ENCODE results near the gene PHLDA1. TPM values are rescaled to one million over a fixed set of nuclear protein-coding genes. Genes with fewer than 3 reads are reported as not detected.

Gene PHLDA1
- polyA plus RNA-seq, 4 donors: 39.8 to 46.6 (median 43.0) TPM

GRCh38 chr12:76038176-76038575 is 6.6 kb upstream of the PHLDA1 start:
- no peak for DNase-seq (ENCODE audit: low read depth in 4 of 4, low spot score in 3 of 4)

DNA sequence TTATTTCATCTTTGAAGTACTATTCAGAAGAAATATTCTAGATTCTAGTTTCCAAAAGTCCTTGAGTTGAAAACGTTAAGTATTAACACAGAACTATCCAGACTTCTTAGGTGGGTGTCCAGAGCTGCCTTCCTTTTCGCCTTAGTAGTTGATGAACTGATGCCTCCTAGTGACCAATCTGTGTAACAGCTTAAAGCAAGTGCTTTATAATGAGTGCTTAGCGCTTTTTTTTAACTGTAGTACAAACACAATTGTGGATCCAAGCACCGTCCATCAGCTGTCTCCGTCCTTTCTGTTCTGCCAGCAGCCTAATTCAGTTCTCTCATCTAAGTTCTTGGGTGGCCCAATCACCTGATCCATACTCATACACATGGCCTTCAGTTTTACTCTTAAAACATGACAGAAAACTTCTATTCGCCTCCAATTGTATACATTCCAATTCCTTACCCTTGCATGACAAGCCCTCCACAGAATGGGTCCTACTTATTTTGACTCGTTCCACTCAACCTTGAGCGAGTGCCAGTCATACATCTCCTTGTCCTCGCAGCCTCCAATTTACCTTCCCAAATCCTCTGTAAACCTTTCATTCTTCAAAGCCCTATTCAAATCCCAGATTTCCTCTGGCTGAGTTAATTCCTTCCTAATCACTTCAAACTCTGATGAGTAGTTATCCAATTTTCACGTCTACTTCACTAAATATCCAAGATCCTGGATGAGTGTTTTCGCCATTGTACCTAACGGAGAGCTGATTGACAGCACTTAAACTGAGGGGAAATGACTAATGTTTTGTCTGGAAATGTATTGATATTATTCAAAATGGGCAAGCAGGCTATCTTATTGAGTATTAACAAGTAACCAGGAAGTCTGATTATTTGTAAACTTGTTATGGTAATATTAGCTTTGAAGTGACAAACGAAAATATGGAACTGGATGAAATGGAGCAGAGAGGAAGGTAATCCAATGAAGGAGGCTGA is 5.8 kb upstream of the PHLDA1 start:
- DNase-seq (ENCODE audit: low read depth in 4 of 4, low spot score in 3 of 4): no peak

GRCh38 chr12:76035045-76035444 is 3.5 kb upstream of the PHLDA1 start:
- DNase-seq (ENCODE audit: low read depth in 4 of 4, low spot score in 3 of 4): no peak

DNA sequence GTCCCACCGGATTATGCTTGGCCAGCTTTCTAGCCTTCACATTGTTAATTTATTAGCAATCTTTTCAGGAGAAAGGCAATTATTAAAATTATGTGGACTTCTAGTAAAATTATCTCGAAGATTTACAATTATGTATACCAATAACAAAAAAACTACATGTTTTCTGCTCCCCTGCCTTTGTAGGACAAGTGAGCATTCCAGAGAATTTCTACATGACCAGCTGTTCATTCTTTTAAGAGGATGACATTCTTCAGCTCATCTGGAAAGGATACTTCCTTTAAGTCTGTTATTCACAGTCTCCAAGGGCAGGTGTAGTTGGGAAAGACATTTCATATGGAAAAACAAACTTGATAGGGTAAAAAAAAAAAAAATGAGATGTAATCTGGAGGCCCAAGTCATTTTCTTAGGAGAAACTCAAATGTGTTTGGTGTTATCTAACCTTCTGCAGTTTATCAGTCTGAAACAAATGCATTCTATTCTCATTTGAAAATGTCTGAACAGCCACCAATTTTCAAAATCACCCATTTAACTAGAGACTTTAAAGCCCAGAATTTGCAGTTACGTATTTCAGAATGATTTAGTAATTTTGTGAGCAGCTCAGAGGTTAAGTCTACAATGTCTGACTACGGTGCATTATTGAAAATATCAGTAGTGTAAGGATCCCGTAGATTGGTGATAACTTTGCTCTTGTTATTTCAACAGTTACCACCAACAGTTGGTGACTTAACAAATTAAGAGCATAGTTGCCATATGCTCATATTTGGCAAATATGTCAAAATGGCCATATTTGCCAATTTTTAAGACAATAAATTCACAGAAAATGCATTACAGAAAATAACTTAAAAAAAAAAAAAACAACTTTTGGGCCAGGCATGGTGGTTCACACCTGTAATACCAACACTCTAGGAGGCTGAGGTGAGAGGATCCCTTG is 1.8 kb upstream of the PHLDA1 start:
- DNase-seq (ENCODE audit: low read depth in 4 of 4, low spot score in 3 of 4): no peak

DNA sequence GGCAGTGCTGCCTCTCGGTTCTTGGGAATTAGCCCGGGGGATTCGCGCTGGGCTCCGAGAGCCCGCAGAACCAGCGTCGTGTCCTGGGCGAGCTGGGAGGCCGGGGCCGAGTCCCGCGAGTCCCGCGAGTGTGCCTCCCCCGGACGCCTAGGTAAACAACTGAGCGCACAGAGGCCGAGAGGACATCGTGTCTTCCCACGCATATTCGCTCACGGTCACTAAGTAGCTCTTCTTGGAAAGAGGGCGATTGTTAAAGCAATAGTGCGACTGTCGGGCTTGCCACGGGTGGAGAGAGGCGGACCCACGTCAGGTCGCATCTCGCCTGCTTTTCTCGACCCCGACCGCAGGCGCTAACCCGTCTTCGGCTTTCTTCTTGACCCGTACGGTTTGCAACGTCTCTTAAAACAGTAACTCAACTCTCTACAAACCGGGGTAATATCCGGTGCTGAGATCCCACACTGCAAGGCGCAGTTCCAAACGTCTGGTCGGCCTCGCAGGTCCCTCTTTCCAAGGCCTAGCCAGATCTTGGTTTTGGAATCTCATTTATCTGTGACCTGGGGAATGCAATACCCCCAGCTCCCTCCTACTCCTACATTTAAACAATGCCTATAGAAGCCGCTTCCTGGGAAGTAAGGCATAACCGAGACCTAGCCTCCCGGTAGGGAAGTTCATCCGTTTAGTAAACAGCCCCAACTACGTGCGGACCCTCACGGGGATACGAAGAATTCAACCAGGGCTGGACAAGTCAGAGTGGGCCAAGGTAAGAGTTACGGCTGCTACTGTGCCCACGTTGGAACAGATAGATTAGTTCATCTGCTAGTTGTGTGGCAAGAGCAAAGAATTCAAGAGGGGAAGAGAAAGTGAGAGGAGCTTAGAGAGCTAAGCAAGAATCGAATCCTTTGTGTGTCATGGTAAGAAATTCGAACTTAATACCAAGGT is 736 bp upstream of the PHLDA1 start:
- no peak for DNase-seq (ENCODE audit: low read depth in 4 of 4, low spot score in 3 of 4)

DNA sequence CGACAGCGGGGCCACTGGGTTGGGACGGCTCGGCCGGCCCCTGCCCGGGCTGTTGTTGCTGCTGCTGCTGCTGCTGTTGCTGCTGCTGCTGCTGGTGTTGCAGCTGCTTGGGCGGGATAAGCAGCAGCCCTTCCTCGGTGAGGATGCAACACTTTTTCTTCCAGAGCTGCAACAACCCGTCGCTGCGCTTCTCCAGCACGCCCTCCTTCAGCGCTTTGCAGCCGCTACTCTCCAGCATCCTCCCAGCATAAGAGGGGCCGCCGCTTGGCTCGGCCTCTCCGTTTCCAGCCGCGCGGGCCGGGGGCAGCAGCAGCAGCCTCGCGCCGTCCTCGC is 529 bp downstream of the PHLDA1 start:
- no peak for DNase-seq (ENCODE audit: low read depth in 4 of 4, low spot score in 3 of 4)

- DNase-seq (ENCODE audit: low read depth in 4 of 4, low spot score in 3 of 4): no peak
Observed at GRCh38 chr12:76030341-76031080, 1.1 kb downstream of the PHLDA1 start.

DNA sequence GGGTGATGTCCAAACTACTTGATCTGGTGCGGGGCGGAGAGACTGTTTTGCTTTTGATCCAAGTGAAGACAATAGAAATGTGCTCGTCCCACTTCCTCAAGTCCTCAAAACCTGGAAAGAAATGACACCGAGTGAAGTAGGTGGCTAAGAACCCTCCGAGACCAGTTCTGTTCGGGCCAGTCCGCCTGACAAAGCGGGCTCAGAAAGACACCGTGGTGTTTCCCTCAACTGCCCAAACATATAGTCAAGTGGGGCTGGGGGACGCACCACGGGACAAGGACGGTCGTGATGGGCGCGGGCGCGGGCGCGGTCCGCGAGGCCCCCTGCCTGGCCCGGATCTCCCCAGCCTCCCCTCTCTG is 1.6 kb downstream of the PHLDA1 start:
- no peak for DNase-seq (ENCODE audit: low read depth in 4 of 4, low spot score in 3 of 4)

- no peak for DNase-seq (ENCODE audit: low read depth in 4 of 4, low spot score in 3 of 4)
Observed at GRCh38 chr12:76028571-76029277, 2.9 kb downstream of the PHLDA1 start.

DNA sequence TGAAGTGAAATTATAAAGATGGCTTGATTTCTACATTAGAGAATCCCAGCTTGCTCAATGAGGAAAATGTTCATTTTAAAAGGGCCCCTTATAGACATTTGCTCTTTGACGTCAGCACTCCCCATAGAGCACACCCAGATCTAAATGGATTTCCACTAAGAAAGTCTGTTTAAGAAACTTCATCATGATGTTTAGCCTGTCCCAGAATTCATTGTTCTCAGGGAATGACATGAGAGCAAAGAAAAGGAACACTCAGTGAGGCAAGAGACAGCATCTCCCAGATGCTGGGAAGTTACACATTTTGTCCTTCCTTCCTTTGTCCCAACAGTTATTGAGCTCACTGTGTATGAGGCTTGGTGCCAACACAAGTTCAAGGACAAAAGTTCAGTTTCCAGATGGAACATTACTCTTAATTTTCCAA is 4.9 kb downstream of the PHLDA1 start:
- no peak for DNase-seq (ENCODE audit: low read depth in 4 of 4, low spot score in 3 of 4)

- no peak for DNase-seq (ENCODE audit: low read depth in 4 of 4, low spot score in 3 of 4)
Observed at GRCh38 chr12:76025601-76026575, 5.7 kb downstream of the PHLDA1 start.

DNA sequence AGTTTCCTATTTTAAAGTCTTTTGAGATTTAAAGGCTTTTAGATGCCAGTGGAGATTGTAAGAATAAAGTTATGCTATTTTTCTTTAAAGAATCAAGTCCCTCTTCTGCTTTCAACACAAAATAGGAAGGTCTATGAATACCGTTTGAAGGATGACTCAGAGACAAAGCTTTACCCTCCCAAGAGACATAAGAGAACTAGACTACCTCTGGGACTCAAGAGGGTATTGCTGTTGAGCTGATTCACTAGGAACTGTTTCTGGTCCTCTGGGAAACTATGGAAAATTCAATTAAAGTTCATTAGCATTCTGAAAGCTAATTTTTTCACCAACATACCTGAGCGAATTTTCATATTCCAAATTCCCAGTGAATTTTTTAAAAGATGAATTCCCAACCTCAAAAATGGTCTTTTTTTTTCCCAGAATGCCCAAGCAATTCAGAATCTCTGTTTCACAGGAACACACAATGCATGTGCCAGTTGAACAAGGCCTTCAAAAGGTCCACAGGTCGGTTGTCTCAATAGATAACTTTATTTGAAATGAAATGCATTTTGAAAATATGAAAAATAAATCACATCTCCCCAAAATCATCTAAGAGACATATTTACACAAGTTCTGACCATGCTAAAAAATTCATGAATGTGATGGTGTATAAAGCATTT is 6.5 kb downstream of the PHLDA1 start:
- DNase-seq (ENCODE audit: low read depth in 4 of 4, low spot score in 3 of 4): no peak

DNA sequence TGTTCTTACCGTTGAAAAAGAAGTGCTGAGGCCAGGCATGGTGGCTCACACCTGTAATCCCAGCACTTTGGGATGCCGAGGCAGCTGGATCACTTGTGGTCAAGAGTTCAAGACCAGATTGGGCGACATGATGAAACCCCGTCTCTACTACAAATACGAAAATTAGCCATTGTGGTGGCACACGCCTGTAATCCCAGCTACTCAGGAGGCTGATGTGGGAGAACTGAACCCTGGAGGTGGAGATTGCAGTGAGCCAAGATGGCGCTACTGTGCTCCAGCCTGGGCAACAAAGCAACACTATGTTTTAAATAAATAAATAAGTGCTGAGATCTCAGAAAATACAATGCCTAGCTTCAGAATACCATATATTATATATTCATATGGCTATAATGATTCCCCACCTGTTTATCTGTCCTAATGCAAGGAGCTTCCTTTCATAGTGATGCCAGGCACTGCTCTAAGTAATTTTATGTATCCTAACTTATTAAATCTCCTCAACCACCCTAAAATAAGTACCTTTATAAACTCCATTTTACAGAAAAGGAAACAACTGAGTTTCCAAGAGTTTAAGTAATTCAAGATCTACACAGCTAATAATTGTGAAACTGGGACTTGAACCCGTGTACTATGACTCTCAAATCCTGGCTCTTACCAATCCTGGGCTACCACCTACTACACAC is 7.3 kb downstream of the PHLDA1 start:
- DNase-seq (ENCODE audit: low read depth in 4 of 4, low spot score in 3 of 4): no peak

GRCh38 chr12:76023069-76023690 is 8.4 kb downstream of the PHLDA1 start:
- no peak for DNase-seq (ENCODE audit: low read depth in 4 of 4, low spot score in 3 of 4)

DNA sequence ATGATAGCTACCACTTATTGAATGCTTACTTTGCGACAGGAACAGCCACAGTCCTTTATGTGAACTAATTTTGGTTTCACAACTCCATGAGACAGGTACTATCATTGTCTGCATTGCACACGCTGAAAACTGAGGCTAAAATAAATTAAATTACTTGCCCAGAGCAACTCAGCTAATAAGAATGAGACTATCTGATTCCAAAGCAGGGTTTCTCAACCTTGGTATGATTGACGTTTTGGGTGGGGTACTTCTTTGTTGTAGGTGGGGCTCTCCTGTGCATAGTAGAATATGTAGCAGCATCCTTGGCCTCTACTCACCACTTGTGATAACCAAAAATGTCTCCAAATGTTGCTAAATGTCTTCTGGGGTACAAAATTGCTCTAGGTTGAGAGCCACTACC is 9.1 kb downstream of the PHLDA1 start:
- DNase-seq (ENCODE audit: low read depth in 4 of 4, low spot score in 3 of 4): no peak
